Ovary (tissue), 3 donors: ENCODE data around the gene DDX51.

ENCODE experiments used
- POLR2A ChIP-seq: fragments of 450-650 bp; IDR thresholded peaks from one replicate; pipeline ENCODE4 v1.6.1; 2017; ENCODE audit warnings: antibody characterized with exemption, mild to moderate bottlenecking, moderate library complexity
- TF ChIP-seq, protein P1 (sequence below), 3 donors: fragments of 450-650 bp in 2 of 3; fragments of 200-600 bp in 1 of 3; IDR thresholded peaks; one replicate each; pipeline versions ENCODE4 v1.5.1 to v1.8.0; 2016 to 2022; ENCODE audit warnings: antibody characterized with exemption in 3 of 3, mild to moderate bottlenecking in 1 of 3
- donor health status: DM: no; HTN: no; CAD: no.

DNA sequence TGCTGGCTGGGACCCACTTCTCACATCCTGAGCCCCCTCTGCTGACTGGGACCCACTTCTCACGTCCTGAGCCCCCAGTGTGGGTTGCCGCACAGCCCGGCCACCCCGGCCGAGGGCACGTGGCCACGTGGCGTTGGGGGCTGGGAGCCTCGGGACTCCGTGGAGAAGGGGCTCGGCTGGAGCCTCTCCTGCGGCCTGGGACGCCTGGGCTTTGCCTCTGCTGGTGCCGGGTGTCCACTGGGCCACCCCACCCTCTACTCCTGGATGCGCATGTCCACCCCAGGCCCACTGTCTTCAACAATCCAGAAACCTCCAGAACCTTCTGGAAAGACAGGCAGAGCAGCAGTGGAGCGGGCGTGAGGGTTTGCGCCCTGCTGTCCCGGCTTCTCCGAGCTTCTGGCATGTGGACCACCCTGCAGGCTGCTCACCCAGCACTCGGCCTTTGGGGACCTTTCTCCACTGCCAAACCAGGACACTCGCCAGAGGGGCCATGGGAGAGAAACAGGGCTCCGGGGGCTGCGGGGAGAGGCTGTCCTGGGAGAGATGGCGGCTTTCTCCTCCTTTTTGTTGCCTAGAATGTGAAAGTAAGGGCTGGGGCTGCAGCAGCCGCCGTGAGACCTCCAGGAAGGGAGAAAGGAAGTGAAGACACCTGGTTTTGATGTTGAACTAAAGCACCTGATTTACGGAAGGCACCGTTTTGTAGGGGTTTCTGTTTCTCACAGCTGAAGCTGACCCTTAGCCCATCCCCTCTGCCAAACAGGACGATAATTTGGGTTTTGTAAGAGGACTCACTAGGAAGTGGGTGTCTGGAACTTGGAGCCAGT is 30.1 kb upstream of the DDX51 start:
- no peak for TF ChIP-seq POLR2A
- TF ChIP-seq, protein P1, sequence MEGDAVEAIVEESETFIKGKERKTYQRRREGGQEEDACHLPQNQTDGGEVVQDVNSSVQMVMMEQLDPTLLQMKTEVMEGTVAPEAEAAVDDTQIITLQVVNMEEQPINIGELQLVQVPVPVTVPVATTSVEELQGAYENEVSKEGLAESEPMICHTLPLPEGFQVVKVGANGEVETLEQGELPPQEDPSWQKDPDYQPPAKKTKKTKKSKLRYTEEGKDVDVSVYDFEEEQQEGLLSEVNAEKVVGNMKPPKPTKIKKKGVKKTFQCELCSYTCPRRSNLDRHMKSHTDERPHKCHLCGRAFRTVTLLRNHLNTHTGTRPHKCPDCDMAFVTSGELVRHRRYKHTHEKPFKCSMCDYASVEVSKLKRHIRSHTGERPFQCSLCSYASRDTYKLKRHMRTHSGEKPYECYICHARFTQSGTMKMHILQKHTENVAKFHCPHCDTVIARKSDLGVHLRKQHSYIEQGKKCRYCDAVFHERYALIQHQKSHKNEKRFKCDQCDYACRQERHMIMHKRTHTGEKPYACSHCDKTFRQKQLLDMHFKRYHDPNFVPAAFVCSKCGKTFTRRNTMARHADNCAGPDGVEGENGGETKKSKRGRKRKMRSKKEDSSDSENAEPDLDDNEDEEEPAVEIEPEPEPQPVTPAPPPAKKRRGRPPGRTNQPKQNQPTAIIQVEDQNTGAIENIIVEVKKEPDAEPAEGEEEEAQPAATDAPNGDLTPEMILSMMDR (IDR thresholded peaks at IDR 0.05): no peak
